Urinary bladder (tissue), 4 donors: Measurements from ENCODE around the gene STK38L. TPM values are rescaled to one million over a fixed set of nuclear protein-coding genes. Genes with fewer than 3 reads are reported as not detected.

Experiments
- DNase-seq: peaks from one replicate; pipeline ENCODE4 v3.0.0-alpha.2; 2015; ENCODE audit errors: extremely low spot score
- H3K27ac ChIP-seq: one replicate; pipeline ENCODE4 v1.5.1; 2013; ENCODE audit warnings: low read depth, mild to moderate bottlenecking, moderate library complexity
- H3K36me3 ChIP-seq: one replicate; pipeline ENCODE4 v1.6.1; 2013; ENCODE audit warnings: mild to moderate bottlenecking, moderate library complexity; ENCODE audit not compliant: insufficient read depth
- H3K4me1 ChIP-seq: one replicate; pipeline ENCODE4 v1.6.1; 2013; ENCODE audit warnings: mild to moderate bottlenecking, moderate library complexity; ENCODE audit not compliant: insufficient read depth
- H3K4me3 ChIP-seq: one replicate; pipeline ENCODE4 v1.5.1; 2013; ENCODE audit warnings: low read depth, low read length
- WGBS: extraction: QIAGEN DNeasy Blood & Tissue Kit; methylation state at CpG from one replicate; pipeline ENCODE4 v1.1.7; 2013; 5-methylcytosine and 5-hydroxymethylcytosine counted together
- polyA plus RNA-seq: library from polyadenylated mRNA; stranded (reverse); fragments of 200-250 nt; gene quantifications from one replicate; pipeline ENCODE4 v1.2.3, GENCODE V29; 2013
- total RNA-seq: library from RNA; depleted of rRNA; stranded (reverse); fragments of >200 nt; gene quantifications from one replicate; pipeline ENCODE4 v1.2.3, GENCODE V29; 2014
- donor health status: healthy with polysubstance abuse.
- donor health status: healthy.

The STK38L gene
- total and polyA plus RNA-seq, 2 donors, result 19.1 to 77.1 TPM

GRCh38 chr12:27297566-27297965 lies 53.5 kb downstream of the STK38L start:
- Histone ChIP-seq H3K36me3 (no peaks in the 10 kb centered on the region), H3K27ac (no peak overlapping the region), H3K4me3 (no peak overlapping the region), H3K4me1 (no peaks in the 10 kb centered on the region)
- WGBS, result 67% methylated on average over 4 of the region's 4 CpGs
- no peak for DNase-seq

DNA sequence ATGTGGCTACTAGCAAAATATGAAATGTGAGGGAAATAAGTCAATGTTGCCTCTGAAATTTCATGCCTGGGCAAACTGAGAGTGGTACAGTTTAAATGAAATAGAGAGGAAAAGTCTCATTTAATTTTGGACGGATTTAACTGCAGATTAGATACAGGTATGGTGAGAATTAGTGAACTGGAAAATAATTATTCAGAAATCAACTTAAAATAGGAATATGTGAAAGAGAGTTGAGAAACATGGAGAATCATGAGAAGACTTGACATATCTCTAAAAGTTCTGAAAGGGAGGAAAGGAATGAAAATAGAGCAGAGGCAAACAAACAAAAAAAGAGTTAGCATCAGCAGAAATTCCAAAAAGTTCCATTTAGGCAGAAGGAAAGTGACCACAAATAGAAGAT lies 55.0 kb downstream of the STK38L start:
- no peak for DNase-seq
- H3K4me1 ChIP-seq, result no peaks in the 10 kb centered on the region
- no peak overlapping the region for H3K4me3 ChIP-seq
- no peak overlapping the region for H3K27ac ChIP-seq
- no peaks in the 10 kb centered on the region for H3K36me3 ChIP-seq
- WGBS, result 94% methylated on average over 1 of the region's 1 CpG

GRCh38 chr12:27300226-27300625 lies 56.1 kb downstream of the STK38L start:
- Histone ChIP-seq H3K27ac (no peak overlapping the region), H3K36me3 (no peaks in the 10 kb centered on the region), H3K4me1 (no peaks in the 10 kb centered on the region), H3K4me3 (no peak overlapping the region)
- DNase-seq, result no peak

- 59% methylated on average over 3 of the region's 3 CpGs for WGBS
- H3K4me3 ChIP-seq, result no peak overlapping the region
- H3K4me1 ChIP-seq, result no peaks in the 10 kb centered on the region
- DNase-seq, result no peak
- H3K27ac ChIP-seq, result peak overlapping the region; percentile 38
- no peaks in the 10 kb centered on the region for H3K36me3 ChIP-seq
Observed at GRCh38 chr12:27303139-27304111, 59.3 kb downstream of the STK38L start.

DNA sequence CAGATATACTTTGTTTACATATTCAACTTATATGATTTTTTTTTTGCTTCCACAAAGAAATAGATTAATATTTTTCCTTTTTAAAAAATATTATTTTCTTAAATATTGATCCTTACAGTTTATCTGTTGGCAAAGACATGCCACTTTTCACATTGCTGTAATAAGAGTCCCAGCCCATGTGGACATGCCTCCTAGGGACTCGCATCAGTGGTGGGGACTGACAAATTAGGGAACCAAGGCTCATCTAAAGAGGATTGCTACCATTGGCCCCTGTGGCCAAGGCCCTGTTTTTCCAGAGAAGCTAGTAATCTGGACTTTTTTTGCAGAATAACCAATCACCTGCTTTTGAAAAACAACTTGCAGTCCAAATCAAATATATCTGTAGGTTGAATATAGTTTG lies 60.8 kb downstream of the STK38L start:
- no peaks in the 10 kb centered on the region for H3K4me1 ChIP-seq
- H3K27ac ChIP-seq, result no peak overlapping the region
- whole genome bisulfite sequencing, result 71% methylated on average over 1 of the region's 1 CpG
- H3K36me3 ChIP-seq, result no peaks in the 10 kb centered on the region
- no peak for DNase-seq
- H3K4me3 ChIP-seq, result no peak overlapping the region

DNA sequence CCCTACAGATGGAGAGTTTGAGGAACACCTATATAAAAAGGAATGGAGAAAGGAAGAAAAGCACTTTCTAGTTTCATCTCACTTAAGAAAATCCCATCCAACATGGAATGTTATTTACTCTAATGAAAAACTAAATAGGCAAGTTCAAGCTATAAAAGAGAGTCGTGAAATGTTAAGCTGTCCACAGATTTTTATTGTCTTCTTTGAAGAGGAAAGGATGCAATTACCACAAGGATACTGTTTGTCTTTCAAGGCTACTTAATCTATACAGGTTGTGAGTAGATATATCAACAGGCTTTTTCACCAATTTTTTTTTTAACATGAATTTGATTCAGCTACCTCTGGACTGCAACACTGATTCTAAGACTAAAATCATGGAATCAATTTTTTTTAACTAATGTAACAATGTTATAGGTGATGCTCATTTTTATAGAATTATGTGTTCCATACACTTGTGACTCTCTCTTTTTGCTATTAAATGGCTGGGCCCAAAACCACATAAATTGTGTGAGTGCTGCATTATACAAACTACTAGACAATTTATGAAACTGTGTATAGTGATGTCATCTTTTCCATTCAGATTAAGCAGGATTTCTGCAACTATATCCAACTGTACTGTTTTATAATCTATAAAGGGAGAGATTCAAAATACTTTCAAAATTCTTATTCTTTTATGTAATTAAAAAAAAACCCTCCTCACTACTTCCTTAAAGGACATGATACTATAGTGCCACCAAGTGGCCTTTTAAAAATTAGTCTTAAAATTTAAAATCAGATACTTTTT lies 61.8 kb downstream of the STK38L start:
- Histone ChIP-seq H3K4me3 (no peak overlapping the region), H3K4me1 (no peaks in the 10 kb centered on the region), H3K36me3 (peaks cover 2% of the 10 kb centered on the region), H3K27ac (no peak overlapping the region)
- 36% methylated on average over 1 of the region's 1 CpG for WGBS
- no peak for DNase-seq

- Histone ChIP-seq H3K36me3 (peaks cover 2% of the 10 kb centered on the region), H3K27ac (no peak overlapping the region), H3K4me3 (no peak overlapping the region), H3K4me1 (no peaks in the 10 kb centered on the region)
- 88% methylated on average over 2 of the region's 2 CpGs for WGBS
- DNase-seq, result no peak
Observed at GRCh38 chr12:27309293-27309994, 65.4 kb downstream of the STK38L start.

DNA sequence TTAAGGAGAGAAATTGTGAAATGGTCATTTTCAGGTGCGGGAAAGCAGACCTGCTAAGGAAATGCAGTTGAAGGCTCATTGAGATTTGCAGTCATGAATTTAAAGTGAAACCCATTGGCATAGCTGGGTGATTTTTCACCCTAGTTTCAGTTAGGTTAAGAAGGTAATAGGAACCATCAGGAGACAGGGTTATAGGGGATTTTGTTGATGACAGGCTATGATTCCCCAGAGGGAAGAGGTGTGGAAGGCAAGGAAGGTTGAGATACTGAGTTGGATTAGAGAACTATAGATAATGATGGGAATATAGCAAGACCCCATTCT lies 65.9 kb downstream of the STK38L start:
- WGBS, result 99% methylated on average over 1 of the region's 1 CpG
- H3K36me3 ChIP-seq, result peaks cover 2% of the 10 kb centered on the region
- H3K4me3 ChIP-seq, result no peak overlapping the region
- no peaks in the 10 kb centered on the region for H3K4me1 ChIP-seq
- no peak overlapping the region for H3K27ac ChIP-seq
- DNase-seq, result no peak

DNA sequence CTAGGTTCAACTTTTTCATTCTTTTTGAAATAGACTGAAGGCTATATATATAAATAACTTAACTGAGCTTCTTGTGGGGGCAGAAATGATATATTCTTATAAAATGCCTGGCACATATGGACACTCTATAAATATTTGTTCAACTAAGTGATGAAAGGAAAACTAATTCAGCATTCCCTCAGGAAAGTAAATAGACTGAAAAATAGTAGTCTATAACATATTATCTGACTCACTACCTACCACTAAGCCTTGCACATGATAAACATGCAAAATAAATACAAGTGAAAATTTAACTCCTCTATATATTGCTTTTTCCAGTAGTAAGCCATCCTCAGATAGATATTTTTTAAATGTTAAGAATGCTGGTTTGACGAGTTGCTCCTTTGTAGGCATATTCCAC lies 72.9 kb downstream of the STK38L start:
- Histone ChIP-seq H3K4me3 (no peak overlapping the region), H3K27ac (no peak overlapping the region), H3K36me3 (peaks cover 6% of the 10 kb centered on the region), H3K4me1 (no peaks in the 10 kb centered on the region)
- WGBS, result 88% methylated on average over 1 of the region's 1 CpG
- DNase-seq, result no peak

DNA sequence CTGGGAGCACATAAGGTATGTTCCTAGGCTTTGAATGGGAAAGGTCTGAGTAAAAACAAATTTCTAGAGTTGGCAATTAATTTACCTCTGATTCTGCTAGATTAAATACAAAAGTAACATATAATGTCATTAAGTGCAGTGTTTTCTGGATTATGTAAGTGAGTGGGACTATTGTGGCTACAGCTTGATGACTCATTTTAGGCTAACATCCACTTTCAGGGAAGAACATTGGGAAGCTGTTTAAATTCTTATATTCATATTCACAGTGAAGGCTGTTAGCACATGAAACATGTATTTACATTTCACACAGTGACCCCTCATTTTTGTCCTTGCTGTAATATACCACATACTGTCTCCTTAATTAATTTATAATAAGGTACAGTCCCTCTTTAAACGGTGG lies 75.3 kb downstream of the STK38L start:
- no peak for DNase-seq
- 35% methylated on average over 1 of the region's 1 CpG for WGBS
- Histone ChIP-seq H3K4me3 (no peak overlapping the region), H3K27ac (no peak overlapping the region), H3K36me3 (peaks cover 8% of the 10 kb centered on the region), H3K4me1 (no peaks in the 10 kb centered on the region)

DNA sequence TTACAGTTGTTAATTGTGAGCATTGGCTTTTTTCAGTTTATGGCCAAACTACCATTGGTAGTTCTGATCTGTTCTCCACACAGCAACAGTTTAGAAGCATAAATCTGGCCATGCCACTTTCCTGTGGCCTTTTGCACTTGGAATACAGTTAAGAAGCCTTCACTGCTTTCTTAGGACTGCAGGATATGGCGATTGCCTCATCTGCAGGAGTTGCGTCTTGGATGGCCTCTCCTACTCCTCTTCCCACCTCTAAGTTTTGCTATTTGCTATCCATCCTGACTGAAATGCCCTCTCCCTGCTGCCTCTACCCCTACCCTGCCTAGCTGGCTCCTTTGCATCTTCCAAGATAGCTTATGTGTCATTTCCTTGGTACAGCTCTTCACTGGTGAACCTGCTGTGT lies 75.8 kb downstream of the STK38L start:
- H3K27ac ChIP-seq, result no peak overlapping the region

GRCh38 chr12:27324530-27324929 lies 80.4 kb downstream of the STK38L start:
- H3K4me1 ChIP-seq, result no peaks in the 10 kb centered on the region
- DNase-seq, result no peak
- H3K36me3 ChIP-seq, result peaks cover 5% of the 10 kb centered on the region
- H3K4me3 ChIP-seq, result no peak overlapping the region
- H3K27ac ChIP-seq, result no peak overlapping the region

More for the DNA sequence above, 75.8 kb downstream of the STK38L start:
- no peak overlapping the region for H3K4me3 ChIP-seq
- 92% methylated on average over 2 of the region's 2 CpGs for WGBS
- H3K4me1 ChIP-seq, result no peaks in the 10 kb centered on the region
- no peak for DNase-seq
- H3K36me3 ChIP-seq, result peaks cover 8% of the 10 kb centered on the region

GRCh38 chr12:27330846-27331245 lies 86.8 kb downstream of the STK38L start:
- H3K4me3 ChIP-seq, result no peak overlapping the region
- no peak overlapping the region for H3K27ac ChIP-seq
- 88% methylated on average over 1 of the region's 1 CpG for WGBS

More at GRCh38 chr12:27330846-27331245, 86.8 kb downstream of the STK38L start:
- H3K4me1 ChIP-seq, result no peaks in the 10 kb centered on the region
- no peaks in the 10 kb centered on the region for H3K36me3 ChIP-seq
- no peak for DNase-seq
